Measurements from ENCODE around the gene EPB41L2. TPM values are rescaled to one million over a fixed set of nuclear protein-coding genes. Genes with fewer than 3 reads are reported as not detected.
A peak's percentile ranks its signal among the peaks of the same experiment; 100 is the strongest.
"Not testable (repeated sequence)": the region's sequence is repeated elsewhere in the genome, so short reads cannot be mapped to it uniquely, and the experiment has no call there.

The EPB41L2 gene
- total RNA-seq, 1 donor from 2014 or later, result 314 TPM

- Mint-ChIP-seq H3K27ac (ENCODE audit: unreplicated experiment) (peak overlapping the region; percentile 54), H3K27me3 (ENCODE audit: unreplicated experiment) (peaks cover 2% of the 10 kb centered on the region), H3K4me1 (ENCODE audit: unreplicated experiment) (peaks cover 34% of the 10 kb centered on the region), H3K36me3 (ENCODE audit: low read depth, unreplicated experiment) (peaks cover 6% of the 10 kb centered on the region), H3K9me3 (ENCODE audit: unreplicated experiment) (no peaks in the 10 kb centered on the region), H3K4me3 (ENCODE audit: unreplicated experiment) (no peak overlapping the region)
- no peak for TF ChIP-seq CTCF (IDR thresholded peaks at IDR 0.05; ENCODE audit: unreplicated experiment)
- no peak for DNase-seq (ENCODE audit: low spot score)
These were observed 47.9 kb downstream of the EPB41L2 start for GRCh38 chr6:131015025-131015591.

GRCh38 chr6:131014080-131014776 lies 48.8 kb downstream of the EPB41L2 start:
- Mint-ChIP-seq H3K27me3 (ENCODE audit: unreplicated experiment) (peaks cover 2% of the 10 kb centered on the region), H3K27ac (ENCODE audit: unreplicated experiment) (no peak overlapping the region), H3K4me1 (ENCODE audit: unreplicated experiment) (peaks cover 34% of the 10 kb centered on the region), H3K9me3 (ENCODE audit: unreplicated experiment) (peaks cover 6% of the 10 kb centered on the region), H3K4me3 (ENCODE audit: unreplicated experiment) (no peak overlapping the region), H3K36me3 (ENCODE audit: low read depth, unreplicated experiment) (peaks cover 14% of the 10 kb centered on the region)
- no peak for DNase-seq (ENCODE audit: low spot score)
- no peak for TF ChIP-seq CTCF (IDR thresholded peaks at IDR 0.05; ENCODE audit: unreplicated experiment)

GRCh38 chr6:131013495-131013894 lies 49.5 kb downstream of the EPB41L2 start:
- H3K4me3 Mint-ChIP-seq (ENCODE audit: unreplicated experiment), result no peak overlapping the region
- no peak for TF ChIP-seq CTCF (IDR thresholded peaks at IDR 0.05; ENCODE audit: unreplicated experiment)

GRCh38 chr6:131009790-131010189 lies 53.3 kb downstream of the EPB41L2 start:
- H3K27ac Mint-ChIP-seq (ENCODE audit: unreplicated experiment), result no peak overlapping the region
- H3K4me3 Mint-ChIP-seq (ENCODE audit: unreplicated experiment), result peak overlapping the region; percentile 57
- no peak for DNase-seq (ENCODE audit: low spot score)
- no peak for TF ChIP-seq CTCF (IDR thresholded peaks at IDR 0.05; ENCODE audit: unreplicated experiment)
- peaks cover 20% of the 10 kb centered on the region for H3K9me3 Mint-ChIP-seq (ENCODE audit: unreplicated experiment)
- peaks cover 29% of the 10 kb centered on the region for H3K4me1 Mint-ChIP-seq (ENCODE audit: unreplicated experiment)
- peaks cover 7% of the 10 kb centered on the region for H3K27me3 Mint-ChIP-seq (ENCODE audit: unreplicated experiment)
- H3K36me3 Mint-ChIP-seq (ENCODE audit: low read depth, unreplicated experiment), result peaks cover 41% of the 10 kb centered on the region

More at GRCh38 chr6:131013495-131013894, 49.5 kb downstream of the EPB41L2 start:
- H3K9me3 Mint-ChIP-seq (ENCODE audit: unreplicated experiment), result peaks cover 6% of the 10 kb centered on the region
- no peak for DNase-seq (ENCODE audit: low spot score)
- peak overlapping the region; percentile 84 for H3K27ac Mint-ChIP-seq (ENCODE audit: unreplicated experiment)
- peaks cover 21% of the 10 kb centered on the region for H3K36me3 Mint-ChIP-seq (ENCODE audit: low read depth, unreplicated experiment)
- peaks cover 34% of the 10 kb centered on the region for H3K4me1 Mint-ChIP-seq (ENCODE audit: unreplicated experiment)
- peaks cover 2% of the 10 kb centered on the region for H3K27me3 Mint-ChIP-seq (ENCODE audit: unreplicated experiment)

- Mint-ChIP-seq H3K4me1 (ENCODE audit: unreplicated experiment) (peaks cover 25% of the 10 kb centered on the region), H3K36me3 (ENCODE audit: low read depth, unreplicated experiment) (peaks cover 41% of the 10 kb centered on the region), H3K4me3 (ENCODE audit: unreplicated experiment) (peak overlapping the region; percentile 59), H3K9me3 (ENCODE audit: unreplicated experiment) (peaks cover 20% of the 10 kb centered on the region)
- H3K27ac Mint-ChIP-seq (ENCODE audit: unreplicated experiment); DNase-seq (ENCODE audit: low spot score); H3K27me3 Mint-ChIP-seq (ENCODE audit: unreplicated experiment): not testable (repeated sequence)
These were observed 54.1 kb downstream of the EPB41L2 start for GRCh38 chr6:131008965-131009364.

- peak overlapping the region; percentile 85 for H3K4me3 Mint-ChIP-seq (ENCODE audit: unreplicated experiment)
- not testable (repeated sequence) for DNase-seq (ENCODE audit: low spot score); H3K27me3 Mint-ChIP-seq (ENCODE audit: unreplicated experiment); H3K27ac Mint-ChIP-seq (ENCODE audit: unreplicated experiment)
- peaks cover 20% of the 10 kb centered on the region for H3K9me3 Mint-ChIP-seq (ENCODE audit: unreplicated experiment)
- H3K4me1 Mint-ChIP-seq (ENCODE audit: unreplicated experiment), result peaks cover 17% of the 10 kb centered on the region
- peaks cover 41% of the 10 kb centered on the region for H3K36me3 Mint-ChIP-seq (ENCODE audit: low read depth, unreplicated experiment)
These were observed 55.1 kb downstream of the EPB41L2 start for GRCh38 chr6:131007964-131008363.

Measured in endothelial cell (in vitro differentiated cells).